Measurements from ENCODE around the gene C19orf38. TPM values are rescaled to one million over a fixed set of nuclear protein-coding genes. Genes with fewer than 3 reads are reported as not detected.

The C19orf38 gene
- 1 to 10 TPM; 1.5 to 2.0 TPM for total RNA-seq
- 1 to 10 TPM in 1 of 2 donors, under 1 TPM in 1; 0.90 to 1.6 TPM for polyA plus RNA-seq
- long read RNA-seq, donor 1, partial matches to known transcripts: 0 of 1 reads
- long read RNA-seq, donor 1, other reads (novel, unspliced or antisense): 1 of 1 reads
- long read RNA-seq, donor 2: 0 reads

DNA sequence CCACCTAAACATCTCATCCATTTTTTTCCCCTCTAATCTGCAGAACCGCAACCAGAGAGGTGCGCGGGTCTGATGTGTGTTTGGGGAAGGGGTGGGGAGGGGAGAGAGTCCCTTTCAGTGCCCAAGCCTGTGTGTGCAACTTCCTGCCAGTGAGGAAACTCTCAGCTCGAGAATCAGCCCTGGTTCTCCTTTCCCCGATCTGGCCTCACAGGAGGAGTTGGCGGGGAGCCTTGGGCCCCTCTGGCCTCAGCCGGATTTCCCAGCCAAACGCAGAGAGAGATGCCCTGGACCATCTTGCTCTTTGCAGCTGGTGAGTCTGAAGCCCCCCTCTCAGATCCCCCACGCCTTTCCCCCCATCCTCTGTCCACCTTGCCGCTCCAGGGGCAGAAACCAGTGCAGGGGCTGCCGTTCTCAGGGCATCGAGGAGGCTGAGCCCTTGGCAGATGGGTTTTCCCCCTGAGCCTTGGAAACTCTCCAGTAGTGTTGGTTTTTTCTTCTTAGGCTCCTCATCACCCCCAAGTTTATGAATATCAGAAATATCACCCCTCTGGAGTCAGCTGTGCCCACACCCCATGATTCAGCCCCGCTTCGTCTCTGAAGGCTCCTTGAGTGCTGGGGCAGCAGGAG is at the start of gene C19orf38:
TSS of gene C19orf38 (plus strand) at position 186 of the 627 bp plus-strand sequence. CDS start at position 280, 94 bp downstream.
- Histone ChIP-seq H3K36me3 (ENCODE audit: control insufficient read depth in 1 of 2, insufficient read depth in 2 of 2, low read length in 1 of 2) (no peaks in the 10 kb centered on the region), H3K27me3 (ENCODE audit: control insufficient read depth in 1 of 2, insufficient read depth in 2 of 2, low read length in 1 of 2) (no peaks in the 10 kb centered on the region), H3K9me3 (ENCODE audit: control insufficient read depth, low read length) (no peaks in the 10 kb centered on the region), H3K4me1 (ENCODE audit: control insufficient read depth in 1 of 2, insufficient read depth in 2 of 2, low read length in 2 of 2) (no peaks in the 10 kb centered on the region), H3K27ac (ENCODE audit: low read depth in 1 of 2, low read length in 2 of 2) (no peak within 1 kb of the TSS), H3K4me3 (ENCODE audit: low read length in 2 of 2) (no peak within 1 kb of the TSS)
- no peak for DNase-seq
- 46 to 48% methylated on average over 14 of the region's 14 CpGs for WGBS, 2 donors
- intact Hi-C loops (cut with DNase I): no loop called here
- no peak for ATAC-seq (ENCODE audit: low FRiP score)

DNA sequence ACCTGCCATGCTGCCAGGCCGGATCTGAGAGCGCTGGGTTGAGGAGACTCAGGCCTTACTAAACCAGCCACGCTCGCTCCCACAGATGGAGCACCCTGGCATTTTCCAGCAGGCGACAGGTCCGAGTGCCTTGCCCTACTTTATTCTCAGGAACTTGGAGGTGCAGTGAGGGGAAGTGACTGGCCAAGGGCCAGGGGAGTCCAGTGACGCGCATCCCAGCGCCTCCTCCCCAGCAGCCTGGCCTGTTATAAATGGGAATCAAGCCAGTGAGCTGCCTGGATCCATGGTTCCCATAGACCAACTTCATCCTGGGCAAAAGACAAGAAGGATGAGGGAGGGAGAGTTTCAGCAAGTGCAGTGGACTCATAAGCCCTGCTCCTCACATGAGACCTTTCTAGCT is 47.7 kb upstream of the C19orf38 start:
- intact Hi-C loops (cut with DNase I): no loop called here
- DNase-seq (no peak), ATAC-seq (ENCODE audit: low FRiP score) (no peak)
- H3K4me1 ChIP-seq (ENCODE audit: control insufficient read depth in 1 of 2, insufficient read depth in 2 of 2, low read length in 2 of 2): no peaks in the 10 kb centered on the region
- no peak overlapping the region for H3K4me3 ChIP-seq (ENCODE audit: low read length in 2 of 2)
- 77 to 78% methylated on average over 9 of the region's 9 CpGs for WGBS, 2 donors
- no peaks in the 10 kb centered on the region for H3K27me3 ChIP-seq (ENCODE audit: control insufficient read depth in 1 of 2, insufficient read depth in 2 of 2, low read length in 1 of 2)
- no peak overlapping the region for H3K27ac ChIP-seq (ENCODE audit: low read depth in 1 of 2, low read length in 2 of 2)
- H3K9me3 ChIP-seq (ENCODE audit: control insufficient read depth, low read length): no peaks in the 10 kb centered on the region
- H3K36me3 ChIP-seq (ENCODE audit: control insufficient read depth in 1 of 2, insufficient read depth in 2 of 2, low read length in 1 of 2): peaks cover 0 to 2% of the 10 kb centered on the region in 2 donors

DNA sequence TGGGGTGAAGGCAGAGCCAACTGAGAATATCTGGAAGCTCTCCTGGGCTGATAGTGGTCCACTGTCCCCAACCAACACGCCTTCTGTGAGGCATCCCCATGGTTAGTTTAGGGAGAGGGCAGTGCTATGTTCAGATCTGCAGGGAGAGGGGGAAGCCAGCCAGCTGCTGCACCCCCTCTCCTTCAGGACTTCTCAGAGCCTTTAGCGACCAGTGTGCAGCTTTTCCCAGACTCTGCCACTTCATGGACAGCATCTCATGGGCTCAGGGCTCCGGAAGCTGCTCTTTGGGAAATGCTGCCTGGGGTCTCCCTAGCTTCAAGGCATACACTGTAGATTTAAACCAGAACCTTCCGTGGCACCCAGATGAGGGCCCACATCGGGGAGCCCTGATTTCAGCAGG is 45.7 kb upstream of the C19orf38 start:
- Histone ChIP-seq H3K9me3 (ENCODE audit: control insufficient read depth, low read length) (no peaks in the 10 kb centered on the region), H3K36me3 (ENCODE audit: control insufficient read depth in 1 of 2, insufficient read depth in 2 of 2, low read length in 1 of 2) (peaks cover 0 to 5% of the 10 kb centered on the region in 2 donors), H3K27ac (ENCODE audit: low read depth in 1 of 2, low read length in 2 of 2) (no peak overlapping the region), H3K4me3 (ENCODE audit: low read length in 2 of 2) (no peak overlapping the region), H3K27me3 (ENCODE audit: control insufficient read depth in 1 of 2, insufficient read depth in 2 of 2, low read length in 1 of 2) (no peaks in the 10 kb centered on the region), H3K4me1 (ENCODE audit: control insufficient read depth in 1 of 2, insufficient read depth in 2 of 2, low read length in 2 of 2) (no peaks in the 10 kb centered on the region)
- ATAC-seq (ENCODE audit: low FRiP score): no peak
- WGBS, 2 donors: 96 to 97% methylated on average over 5 of the region's 5 CpGs
- DNase-seq: no peak
- intact Hi-C loops (cut with DNase I): no loop called here

GRCh38 chr19:10803252-10803651 is 45.0 kb upstream of the C19orf38 start:
- Histone ChIP-seq H3K27me3 (ENCODE audit: control insufficient read depth in 1 of 2, insufficient read depth in 2 of 2, low read length in 1 of 2) (no peaks in the 10 kb centered on the region), H3K9me3 (ENCODE audit: control insufficient read depth, low read length) (no peaks in the 10 kb centered on the region), H3K4me1 (ENCODE audit: control insufficient read depth in 1 of 2, insufficient read depth in 2 of 2, low read length in 2 of 2) (no peaks in the 10 kb centered on the region), H3K4me3 (ENCODE audit: low read length in 2 of 2) (no peak overlapping the region), H3K36me3 (ENCODE audit: control insufficient read depth in 1 of 2, insufficient read depth in 2 of 2, low read length in 1 of 2) (peaks cover 0 to 5% of the 10 kb centered on the region in 2 donors), H3K27ac (ENCODE audit: low read depth in 1 of 2, low read length in 2 of 2) (no peak overlapping the region)
- DNase-seq: no peak
- no peak for ATAC-seq (ENCODE audit: low FRiP score)
- WGBS, 2 donors: 92 to 97% methylated on average over 9 of the region's 9 CpGs
- intact Hi-C loops (cut with DNase I): no loop called here

DNA sequence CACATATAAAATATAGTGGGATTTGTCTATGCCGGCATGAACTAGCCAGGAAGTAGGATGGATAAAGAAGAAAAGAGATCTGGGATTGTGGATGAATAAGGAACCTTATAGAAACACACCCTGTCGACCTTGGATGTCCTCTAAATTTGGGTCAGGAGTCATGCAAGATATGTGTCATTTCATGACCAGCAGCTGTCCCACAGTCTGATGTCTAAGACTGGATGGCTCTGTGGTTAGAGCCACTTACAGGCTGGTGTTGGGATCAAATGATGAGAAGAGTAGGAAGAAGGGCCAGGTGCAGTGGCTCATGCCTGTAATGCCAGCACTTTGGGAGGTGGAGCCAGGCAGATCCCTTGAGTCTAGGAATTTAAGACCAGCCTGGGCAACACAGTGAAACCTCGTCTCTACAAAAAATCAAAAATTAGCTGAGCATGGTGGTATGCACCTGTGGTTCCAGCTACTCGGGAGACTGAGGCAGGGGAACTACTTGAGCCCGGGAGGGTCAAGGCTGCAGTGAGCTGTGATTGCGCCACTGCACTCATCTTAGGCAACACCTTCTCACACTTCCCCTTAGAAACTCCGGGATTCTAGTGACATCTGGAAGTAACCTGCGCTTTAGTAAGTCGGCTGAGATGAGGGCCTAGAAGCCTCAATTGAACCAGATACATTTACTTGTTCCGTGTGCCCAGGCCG is 43.0 kb upstream of the C19orf38 start:
- WGBS, 2 donors: 93 to 94% methylated on average over 11 of the region's 11 CpGs
- intact Hi-C loops (cut with DNase I): no loop called here
- no peaks in the 10 kb centered on the region for H3K27me3 ChIP-seq (ENCODE audit: control insufficient read depth in 1 of 2, insufficient read depth in 2 of 2, low read length in 1 of 2)
- H3K27ac ChIP-seq (ENCODE audit: low read depth in 1 of 2, low read length in 2 of 2): no peak overlapping the region
- no peaks in the 10 kb centered on the region for H3K4me1 ChIP-seq (ENCODE audit: control insufficient read depth in 1 of 2, insufficient read depth in 2 of 2, low read length in 2 of 2)
- peaks cover 0 to 5% of the 10 kb centered on the region in 2 donors for H3K36me3 ChIP-seq (ENCODE audit: control insufficient read depth in 1 of 2, insufficient read depth in 2 of 2, low read length in 1 of 2)
- DNase-seq: no peak
- H3K4me3 ChIP-seq (ENCODE audit: low read length in 2 of 2): no peak overlapping the region
- ATAC-seq (ENCODE audit: low FRiP score): no peak
- no peaks in the 10 kb centered on the region for H3K9me3 ChIP-seq (ENCODE audit: control insufficient read depth, low read length)

- Histone ChIP-seq H3K9me3 (ENCODE audit: control insufficient read depth, low read length) (no peaks in the 10 kb centered on the region), H3K27me3 (ENCODE audit: control insufficient read depth in 1 of 2, insufficient read depth in 2 of 2, low read length in 1 of 2) (no peaks in the 10 kb centered on the region), H3K36me3 (ENCODE audit: control insufficient read depth in 1 of 2, insufficient read depth in 2 of 2, low read length in 1 of 2) (peaks cover 0 to 5% of the 10 kb centered on the region in 2 donors), H3K27ac (ENCODE audit: low read depth in 1 of 2, low read length in 2 of 2) (no peak overlapping the region), H3K4me1 (ENCODE audit: control insufficient read depth in 1 of 2, insufficient read depth in 2 of 2, low read length in 2 of 2) (no peaks in the 10 kb centered on the region), H3K4me3 (ENCODE audit: low read length in 2 of 2) (no peak overlapping the region)
- ATAC-seq (ENCODE audit: low FRiP score) (no peak), DNase-seq (no peak)
- intact Hi-C loops (cut with DNase I): no loop called here
- 88 to 90% methylated on average over 11 of the region's 11 CpGs for WGBS, 2 donors
These were observed 42.4 kb upstream of the C19orf38 start for GRCh38 chr19:10805758-10806247.

DNA sequence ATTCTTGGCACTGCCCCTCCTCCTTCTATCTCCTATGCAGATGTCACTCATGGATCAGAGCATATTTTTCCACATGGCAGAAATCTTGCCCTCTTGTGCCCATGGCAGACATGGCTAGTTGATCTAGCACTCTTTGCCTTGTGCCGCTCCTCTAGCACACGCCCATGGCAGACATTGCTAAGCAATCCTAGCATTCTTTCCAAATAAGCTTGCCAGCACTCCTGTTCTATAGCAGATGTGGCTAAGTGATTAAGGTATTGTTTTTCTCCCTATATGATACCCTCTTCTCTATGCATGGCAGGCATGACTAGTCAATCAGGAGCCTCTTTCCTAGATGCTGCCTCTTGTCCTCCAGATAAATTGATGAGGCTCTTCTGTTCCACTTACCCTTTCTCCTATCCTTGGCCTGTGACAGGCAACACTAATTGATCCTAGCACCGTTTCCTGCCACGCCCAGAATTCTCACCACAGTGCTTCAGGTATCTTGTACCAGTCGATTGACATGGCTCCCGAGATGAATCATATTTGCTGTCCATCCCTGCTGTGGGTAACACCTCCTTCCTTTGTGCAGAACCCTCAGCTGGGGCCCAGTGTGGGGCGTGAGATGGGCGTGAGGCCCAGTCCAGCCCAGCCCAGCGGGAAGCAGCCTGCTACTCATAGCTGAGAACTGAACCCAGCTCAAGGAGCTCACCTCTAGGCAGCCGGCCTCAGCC is 39.1 kb upstream of the C19orf38 start:
- no peak for ATAC-seq (ENCODE audit: low FRiP score)

DNA sequence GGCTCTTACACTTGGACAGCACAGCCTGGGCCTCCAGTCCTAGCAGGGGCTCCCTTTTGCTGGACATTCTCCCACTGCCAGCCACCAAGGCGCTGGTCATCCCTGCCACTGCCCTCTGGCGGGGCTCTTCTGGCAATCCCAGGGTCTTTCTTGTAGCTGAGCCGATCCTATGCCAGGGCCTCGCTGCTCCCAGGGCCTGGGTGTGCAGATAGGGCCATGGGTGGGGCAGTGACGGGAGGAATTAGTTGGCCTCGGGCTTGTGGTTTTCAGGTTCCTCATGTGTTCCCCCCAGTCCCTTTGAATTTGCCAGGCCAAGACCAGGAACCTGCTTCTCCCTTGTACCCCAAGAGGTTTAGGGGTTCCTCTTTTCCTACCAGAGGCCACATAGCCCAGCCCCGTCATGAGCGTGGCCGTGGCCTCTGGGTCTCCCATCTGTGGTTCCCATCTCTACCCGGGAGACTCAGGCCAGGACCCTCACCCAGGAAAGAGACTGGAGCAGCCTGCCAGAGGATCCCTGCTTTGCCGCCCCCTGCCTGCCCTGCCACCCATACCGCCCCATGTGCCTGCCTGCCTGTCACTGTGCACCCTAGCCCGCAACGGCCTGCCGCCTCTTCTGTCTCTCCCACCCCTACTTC is 38.4 kb upstream of the C19orf38 start:
- Histone ChIP-seq H3K27ac (ENCODE audit: low read depth in 1 of 2, low read length in 2 of 2) (no peak overlapping the region), H3K9me3 (ENCODE audit: control insufficient read depth, low read length) (no peaks in the 10 kb centered on the region), H3K4me3 (ENCODE audit: low read length in 2 of 2) (no peak overlapping the region), H3K36me3 (ENCODE audit: control insufficient read depth in 1 of 2, insufficient read depth in 2 of 2, low read length in 1 of 2) (peaks cover 0 to 5% of the 10 kb centered on the region in 2 donors), H3K27me3 (ENCODE audit: control insufficient read depth in 1 of 2, insufficient read depth in 2 of 2, low read length in 1 of 2) (no peaks in the 10 kb centered on the region), H3K4me1 (ENCODE audit: control insufficient read depth in 1 of 2, insufficient read depth in 2 of 2, low read length in 2 of 2) (no peaks in the 10 kb centered on the region)
- peak; percentile 19 for ATAC-seq (ENCODE audit: low FRiP score)
- DNase-seq: no peak
- 85% methylated on average over 15 of the region's 15 CpGs for WGBS, 2 donors
- intact Hi-C loops (cut with DNase I): no loop called here

More for the DNA sequence above, 39.1 kb upstream of the C19orf38 start:
- H3K27me3 ChIP-seq (ENCODE audit: control insufficient read depth in 1 of 2, insufficient read depth in 2 of 2, low read length in 1 of 2): no peaks in the 10 kb centered on the region
- no peak overlapping the region for H3K27ac ChIP-seq (ENCODE audit: low read depth in 1 of 2, low read length in 2 of 2)
- 83 to 87% methylated on average over 10 of the region's 10 CpGs for WGBS, 2 donors
- H3K4me1 ChIP-seq (ENCODE audit: control insufficient read depth in 1 of 2, insufficient read depth in 2 of 2, low read length in 2 of 2): no peaks in the 10 kb centered on the region
- intact Hi-C loops (cut with DNase I): no loop called here
- H3K9me3 ChIP-seq (ENCODE audit: control insufficient read depth, low read length): no peaks in the 10 kb centered on the region
- no peak overlapping the region for H3K4me3 ChIP-seq (ENCODE audit: low read length in 2 of 2)
- H3K36me3 ChIP-seq (ENCODE audit: control insufficient read depth in 1 of 2, insufficient read depth in 2 of 2, low read length in 1 of 2): peaks cover 0 to 5% of the 10 kb centered on the region in 2 donors
- DNase-seq: no peak

Data from aorta (tissue), 5 donors.